CD14-positive monocyte (primary cell): ENCODE results near the gene CELF4. TPM values are rescaled to one million over a fixed set of nuclear protein-coding genes. Genes with fewer than 3 reads are reported as not detected.

ENCODE experiments used
- DNase-seq, 3 donors: peaks; one replicate each; pipeline ENCODE4 v3.0.0-alpha.2; 2011 to 2022
- H2AFZ ChIP-seq: 2 replicates; pipeline ENCODE4 v1.6.0; 2012; ENCODE audit warnings: mild to moderate bottlenecking, low read depth, low read length, inconsistent platforms; ENCODE audit not compliant: insufficient read depth, poor library complexity, severe bottlenecking
- H3K27ac ChIP-seq, 2 donors: 1 replicate in 1 of 2; 2 replicates in 1 of 2; pipeline ENCODE4 v1.5.1; 2012 to 2013; ENCODE audit warnings: low read length in 2 of 2, control low read depth in 1 of 2, inconsistent platforms in 1 of 2, low read depth in 1 of 2, mild to moderate bottlenecking in 1 of 2
- H3K27me3 ChIP-seq, 2 donors: one replicate each; pipeline versions ENCODE4 v1.6.0 to v1.6.1; 2011 to 2013; ENCODE audit warnings: low read length in 2 of 2; ENCODE audit not compliant: control insufficient read depth in 2 of 2, insufficient read depth in 2 of 2
- H3K36me3 ChIP-seq, 2 donors: replicated peaks in 1 of 2; 1 replicate in 1 of 2; 2 replicates in 1 of 2; pipeline versions ENCODE4 v1.5.1 to v1.6.1; 2012 to 2013; ENCODE audit warnings: low read length in 2 of 2, control low read depth in 1 of 2, inconsistent platforms in 1 of 2, mild to moderate bottlenecking in 1 of 2; ENCODE audit not compliant: insufficient read depth in 2 of 2, control insufficient read depth in 1 of 2
- H3K4me1 ChIP-seq, 2 donors: 1 replicate in 1 of 2; 2 replicates in 1 of 2; pipeline versions ENCODE4 v1.5.1 to v1.6.1; 2012 to 2013; ENCODE audit warnings: low read length in 2 of 2, control low read depth in 1 of 2, inconsistent platforms in 1 of 2, mild to moderate bottlenecking in 1 of 2, moderate library complexity in 1 of 2; ENCODE audit not compliant: insufficient read depth in 2 of 2, control insufficient read depth in 1 of 2
- H3K4me2 ChIP-seq: replicated peaks from 2 replicates; pipeline ENCODE3; 2012; ENCODE audit warnings: low read length, moderate library complexity, mild to moderate bottlenecking; ENCODE audit not compliant: poor library complexity, severe bottlenecking; ENCODE audit errors: extremely low read depth
- H3K4me3 ChIP-seq, 3 experiments: fragments of 200-600 bp in 1 of 3; sonication (generic) in 1 of 3; replicated peaks in 1 of 3; 1 replicate in 2 of 3; 2 replicates in 1 of 3; pipeline ENCODE4 v1.5.1; 2011 to 2013; ENCODE audit warnings: low read length in 3 of 3, mild to moderate bottlenecking in 3 of 3, control low read depth in 2 of 3, low read depth in 2 of 3, inconsistent platforms in 1 of 3, moderate library complexity in 1 of 3
- H3K79me2 ChIP-seq: 2 replicates; pipeline ENCODE4 v1.6.0; 2012; ENCODE audit warnings: mild to moderate bottlenecking, control low read depth, inconsistent platforms, low read length, moderate library complexity; ENCODE audit not compliant: insufficient read depth
- H3K9ac ChIP-seq: 2 replicates; pipeline ENCODE4 v1.6.0; 2017; ENCODE audit warnings: low read length, mild to moderate bottlenecking; ENCODE audit not compliant: insufficient read depth, poor library complexity, severe bottlenecking
- H3K9me3 ChIP-seq, 2 donors: replicated peaks in 1 of 2; 1 replicate in 1 of 2; 2 replicates in 1 of 2; pipeline versions ENCODE4 v1.5.1 to v1.6.1; 2012 to 2013; ENCODE audit warnings: low read length in 2 of 2, control low read depth in 1 of 2; ENCODE audit not compliant: control insufficient read depth in 1 of 2, insufficient read depth in 1 of 2
- H4K20me1 ChIP-seq: 2 replicates; pipeline ENCODE4 v1.6.0; 2012; ENCODE audit warnings: mild to moderate bottlenecking, low read length, control low read depth, moderate library complexity; ENCODE audit not compliant: insufficient read depth
- H3K27ac Mint-ChIP-seq, 7 donors: one replicate each; pipeline ENCODE4 v1.8.0; 2020; ENCODE audit warnings: mild to moderate bottlenecking in 7 of 7, mixed read lengths in 7 of 7, moderate library complexity in 6 of 7, inconsistent platforms in 2 of 7
- H3K27me3 Mint-ChIP-seq, 3 donors: one replicate each; pipeline ENCODE4 v1.8.0; 2021 to 2022; ENCODE audit warnings: low read depth in 3 of 3, mild to moderate bottlenecking in 3 of 3, mixed read lengths in 3 of 3, moderate library complexity in 3 of 3, inconsistent platforms in 1 of 3
- H3K36me3 Mint-ChIP-seq, 2 donors: one replicate each; pipeline ENCODE4 v1.8.0; 2020; ENCODE audit warnings: mixed read lengths in 2 of 2, inconsistent platforms in 1 of 2, mild to moderate bottlenecking in 1 of 2
- H3K4me1 Mint-ChIP-seq: one replicate; pipeline ENCODE4 v1.8.0; 2020; ENCODE audit warnings: mild to moderate bottlenecking, mixed read lengths
- H3K4me3 Mint-ChIP-seq, 2 donors: one replicate each; pipeline ENCODE4 v1.8.0; 2020; ENCODE audit warnings: mild to moderate bottlenecking in 2 of 2, mixed read lengths in 2 of 2, moderate library complexity in 1 of 2
- H3K9me3 Mint-ChIP-seq, 7 donors: one replicate each; pipeline ENCODE4 v1.8.0; 2020 to 2022; ENCODE audit warnings: mixed read lengths in 7 of 7, mild to moderate bottlenecking in 6 of 7, moderate library complexity in 6 of 7, inconsistent platforms in 2 of 7
- CTCF ChIP-seq: fragments of 200-600 bp; IDR thresholded peaks from one replicate; pipeline ENCODE4 v1.8.0; 2022; ENCODE audit warnings: antibody characterized with exemption, mild to moderate bottlenecking
- WGBS: methylation state at CpG from one replicate; pipeline ENCODE4 v1.1.5; 2013; ENCODE audit warnings: missing lambda C conversion rate; ENCODE audit not compliant: insufficient coverage; 5-methylcytosine and 5-hydroxymethylcytosine counted together
- intact Hi-C, 2 donors: fragments of 100-400 bp; cut with micrococcal nuclease; formaldehyde crosslinking; loops; one replicate each; pipeline versions ENCODE4 v1.15.0 to v1.15.1; 2023
- polyA plus RNA-seq, 3 donors: library from polyadenylated mRNA; depleted of rRNA in 1 of 3; unstranded in 2 of 3; stranded (reverse) in 1 of 3; fragments of 300-500 nt in 2 of 3; fragments of >200 nt in 1 of 3; fragmentation: Illumina TruSeq in 2 of 3; gene quantifications; 1 replicate in 2 of 3; 2 replicates in 1 of 3; pipeline ENCODE4 v1.2.3, GENCODE V29; 2012 to 2021

Gene CELF4
- polyA plus RNA-seq, 3 donors, result not detected

GRCh38 chr18:37441821-37442220, 123.8 kb downstream of the CELF4 start:
- H3K4me3 Mint-ChIP-seq, result no peak overlapping the region
- DNase-seq, result no peak
- Histone ChIP-seq H3K9me3 (no peaks in the 10 kb centered on the region), H3K4me3 (no peak overlapping the region), H2AFZ (no peak overlapping the region), H3K4me2 (no peak overlapping the region), H3K79me2 (no peaks in the 10 kb centered on the region), H3K27ac (no peak overlapping the region), H3K36me3 (no peaks in the 10 kb centered on the region), H3K4me1 (no peaks in the 10 kb centered on the region), H3K9ac (no peak overlapping the region), H4K20me1 (no peaks in the 10 kb centered on the region), H3K27me3 (no peaks in the 10 kb centered on the region)
- no peaks in the 10 kb centered on the region for H3K4me1 Mint-ChIP-seq
- no peak for TF ChIP-seq CTCF
- WGBS, result 69% methylated on average over 11 of the region's 11 CpGs
- H3K36me3 Mint-ChIP-seq, result no peaks in the 10 kb centered on the region
- H3K27me3 Mint-ChIP-seq, result peaks cover 4 to 12% (median 6%) of the 10 kb centered on the region in 3 donors
- no peak overlapping the region for H3K27ac Mint-ChIP-seq
- peaks cover 0 to 7% (median 0%) of the 10 kb centered on the region in 7 donors for H3K9me3 Mint-ChIP-seq
- intact Hi-C loops, result no loop called here

GRCh38 chr18:37440206-37440605, 125.4 kb downstream of the CELF4 start:
- TF ChIP-seq CTCF, result no peak
- peaks cover 4 to 17% (median 8%) of the 10 kb centered on the region in 3 donors for H3K27me3 Mint-ChIP-seq
- H3K9me3 Mint-ChIP-seq, result peaks cover 0 to 7% (median 0%) of the 10 kb centered on the region in 7 donors
- Histone ChIP-seq H3K9me3 (no peaks in the 10 kb centered on the region), H3K4me3 (no peak overlapping the region), H3K4me2 (no peak overlapping the region), H3K4me1 (no peaks in the 10 kb centered on the region), H3K79me2 (no peaks in the 10 kb centered on the region), H4K20me1 (no peaks in the 10 kb centered on the region), H3K36me3 (no peaks in the 10 kb centered on the region), H3K27ac (no peak overlapping the region), H3K9ac (no peak overlapping the region), H3K27me3 (no peaks in the 10 kb centered on the region), H2AFZ (no peak overlapping the region)
- no peak for DNase-seq
- intact Hi-C loops, result no loop called here
- no peak overlapping the region for H3K4me3 Mint-ChIP-seq
- H3K36me3 Mint-ChIP-seq, result no peaks in the 10 kb centered on the region
- H3K4me1 Mint-ChIP-seq, result no peaks in the 10 kb centered on the region
- 82% methylated on average over 5 of the region's 6 CpGs for WGBS
- no peak overlapping the region for H3K27ac Mint-ChIP-seq
